VCaP (cell line): ENCODE data around the gene BTBD9.

ENCODE experiments used
- H3K27ac ChIP-seq: fragments of 450-650 bp; 2 replicates; pipeline ENCODE4 v1.5.1; 2017
- TF ChIP-seq, protein P1 (sequence below): fragments of 450-650 bp; conservative IDR thresholded peaks from 2 replicates; pipeline ENCODE4 v1.5.1; 2017; ENCODE audit warnings: mild to moderate bottlenecking, moderate library complexity

BTBD9 gene

DNA sequence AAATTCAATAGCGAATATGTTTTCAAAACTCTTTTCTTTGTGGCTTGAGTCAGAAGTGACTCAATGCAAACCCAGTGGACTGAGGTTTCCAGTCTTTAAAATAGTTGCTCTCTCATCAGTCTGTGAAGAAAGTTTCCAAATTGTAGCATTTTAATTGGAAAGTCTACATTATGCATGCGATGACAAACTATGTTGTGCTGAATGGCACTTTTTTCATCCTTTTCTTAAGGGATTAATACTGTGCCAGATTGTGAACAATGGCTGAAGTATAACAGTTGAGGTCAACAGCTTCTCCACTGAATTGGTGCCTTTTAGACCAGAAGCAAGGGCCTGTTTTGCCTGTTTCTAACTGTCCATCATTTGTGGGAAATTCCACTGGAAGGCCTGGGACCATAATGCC lies 377.1 kb downstream of the BTBD9 start:
- H3K27ac ChIP-seq: peak overlapping the region; percentile 61

GRCh38 chr6:38262026-38262425 lies 377.7 kb downstream of the BTBD9 start:
- H3K27ac ChIP-seq: peak overlapping the region; percentile 61
- TF ChIP-seq, protein P1, sequence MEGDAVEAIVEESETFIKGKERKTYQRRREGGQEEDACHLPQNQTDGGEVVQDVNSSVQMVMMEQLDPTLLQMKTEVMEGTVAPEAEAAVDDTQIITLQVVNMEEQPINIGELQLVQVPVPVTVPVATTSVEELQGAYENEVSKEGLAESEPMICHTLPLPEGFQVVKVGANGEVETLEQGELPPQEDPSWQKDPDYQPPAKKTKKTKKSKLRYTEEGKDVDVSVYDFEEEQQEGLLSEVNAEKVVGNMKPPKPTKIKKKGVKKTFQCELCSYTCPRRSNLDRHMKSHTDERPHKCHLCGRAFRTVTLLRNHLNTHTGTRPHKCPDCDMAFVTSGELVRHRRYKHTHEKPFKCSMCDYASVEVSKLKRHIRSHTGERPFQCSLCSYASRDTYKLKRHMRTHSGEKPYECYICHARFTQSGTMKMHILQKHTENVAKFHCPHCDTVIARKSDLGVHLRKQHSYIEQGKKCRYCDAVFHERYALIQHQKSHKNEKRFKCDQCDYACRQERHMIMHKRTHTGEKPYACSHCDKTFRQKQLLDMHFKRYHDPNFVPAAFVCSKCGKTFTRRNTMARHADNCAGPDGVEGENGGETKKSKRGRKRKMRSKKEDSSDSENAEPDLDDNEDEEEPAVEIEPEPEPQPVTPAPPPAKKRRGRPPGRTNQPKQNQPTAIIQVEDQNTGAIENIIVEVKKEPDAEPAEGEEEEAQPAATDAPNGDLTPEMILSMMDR: no peak

More for the DNA sequence above, 377.1 kb downstream of the BTBD9 start:
- TF ChIP-seq, protein P1: no peak

GRCh38 chr6:38261626-38262025 lies 378.1 kb downstream of the BTBD9 start:
- TF ChIP-seq, protein P1: no peak
- H3K27ac ChIP-seq: peak overlapping the region; percentile 61

GRCh38 chr6:38259736-38260135 lies 380.0 kb downstream of the BTBD9 start:
- no peak overlapping the region for H3K27ac ChIP-seq
- TF ChIP-seq, protein P1: no peak

- TF ChIP-seq, protein P1: no peak
- no peak overlapping the region for H3K27ac ChIP-seq
Measured at GRCh38 chr6:38248500-38249234, 391.1 kb downstream of the BTBD9 start.

- H3K27ac ChIP-seq: peak overlapping the region; percentile 60
- TF ChIP-seq, protein P1: no peak
Measured at GRCh38 chr6:38245295-38245694, 394.4 kb downstream of the BTBD9 start.

DNA sequence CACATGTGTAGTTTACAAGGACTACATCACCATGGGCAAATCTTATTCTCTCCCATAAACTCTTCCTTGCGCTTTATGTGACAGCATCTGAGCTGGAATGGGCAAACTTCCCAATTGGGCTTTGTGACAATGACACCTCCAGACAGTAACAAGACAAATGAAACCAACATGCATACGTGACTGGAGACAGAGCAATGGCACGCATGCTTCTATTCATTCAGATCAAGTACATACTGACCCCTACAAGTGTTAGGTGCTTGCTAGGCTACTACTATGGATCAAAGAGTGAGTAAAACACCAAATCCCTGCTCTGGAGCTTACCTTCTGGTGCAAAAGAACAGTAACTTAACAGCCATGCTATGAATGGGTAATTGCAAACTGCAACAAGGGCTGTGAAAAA lies 394.9 kb downstream of the BTBD9 start:
- peak overlapping the region; percentile 60 for H3K27ac ChIP-seq
- TF ChIP-seq, protein P1: no peak
